GM18502 (cell line): ENCODE data around the gene COL4A2.

ENCODE experiments used
- ATAC-seq: cut with Tn5 transposase; IDR thresholded peaks from one replicate; pipeline ENCODE4 v1.9.1; 2021; ENCODE audit warnings: mild to moderate bottlenecking; ENCODE audit not compliant: unreplicated experiment, poor library complexity

Gene COL4A2

GRCh38 chr13:110464556-110465333 lies 157.7 kb downstream of the COL4A2 start:
- ATAC-seq, result no peak

- ATAC-seq, result no peak
Observed at GRCh38 chr13:110465696-110466095, 158.6 kb downstream of the COL4A2 start.

GRCh38 chr13:110466266-110466915 lies 159.3 kb downstream of the COL4A2 start:
- ATAC-seq, result no peak

GRCh38 chr13:110467516-110468110 lies 160.5 kb downstream of the COL4A2 start:
- no peak for ATAC-seq

- no peak for ATAC-seq
Observed at GRCh38 chr13:110468986-110469495, 162.0 kb downstream of the COL4A2 start.

GRCh38 chr13:110469597-110469996 lies 162.5 kb downstream of the COL4A2 start:
- no peak for ATAC-seq

- ATAC-seq, result no peak
Observed at GRCh38 chr13:110470272-110471009, 163.4 kb downstream of the COL4A2 start.

- ATAC-seq, result peak; percentile 59
Observed at GRCh38 chr13:110471156-110471832, 164.2 kb downstream of the COL4A2 start.

- ATAC-seq, result peak; percentile 98
Observed at GRCh38 chr13:110471833-110472162, 164.7 kb downstream of the COL4A2 start.

GRCh38 chr13:110472904-110473563 lies 165.9 kb downstream of the COL4A2 start:
- no peak for ATAC-seq

GRCh38 chr13:110474713-110475112 lies 167.6 kb downstream of the COL4A2 start:
- ATAC-seq, result no peak

GRCh38 chr13:110475117-110475516 lies 168.0 kb downstream of the COL4A2 start:
- no peak for ATAC-seq

- ATAC-seq, result no peak
Observed at GRCh38 chr13:110475550-110476219, 168.6 kb downstream of the COL4A2 start.

- ATAC-seq, result no peak
Observed at GRCh38 chr13:110476220-110476617, 169.1 kb downstream of the COL4A2 start.

GRCh38 chr13:110477706-110478245 lies 170.7 kb downstream of the COL4A2 start:
- no peak for ATAC-seq

GRCh38 chr13:110478405-110479214 lies 171.5 kb downstream of the COL4A2 start:
- ATAC-seq, result no peak

- no peak for ATAC-seq
Observed at GRCh38 chr13:110479215-110479545, 172.1 kb downstream of the COL4A2 start.

GRCh38 chr13:110479648-110480047 lies 172.6 kb downstream of the COL4A2 start:
- no peak for ATAC-seq
